IMR-90 (cell line): ENCODE results near the gene IRX1. TPM values are rescaled to one million over a fixed set of nuclear protein-coding genes. Genes with fewer than 3 reads are reported as not detected.

ENCODE experiments used
- ATAC-seq: fragments of 200-7000 bp; cut with Tn5 transposase; 2 replicates; pipeline ENCODE4 v1.9.1; 2020; ENCODE audit warnings: low read depth, mild to moderate bottlenecking, moderate library complexity
- BruUV-seq: library from RNA; stranded (reverse); fragments of 400-500 nt; replicated peaks from 2 replicates; lab custom pipeline; 2021; lab: Mats Ljungman, UMichigan
- CTCF ChIA-PET: fragments of 300-600 bp; formaldehyde crosslinking; extraction: SDS; loops from one replicate; lab custom pipeline; 2021; ENCODE audit warnings: antibody characterized with exemption; lab: Yijun Ruan, JAX
- POLR2A ChIA-PET: fragments of 300-600 bp; sonication (Branson Sonifier 250); formaldehyde crosslinking; loops from one replicate; lab custom pipeline; 2022; ENCODE audit warnings: antibody characterized with exemption; ENCODE audit not compliant: unreplicated experiment; lab: Charles Lee
- DNase-seq: peaks from one replicate; pipeline ENCODE4 v3.0.0; 2013
- H2AFZ ChIP-seq: replicated peaks from 2 replicates; pipeline ENCODE3; 2013; ENCODE audit warnings: low read length, mild to moderate bottlenecking; ENCODE audit not compliant: poor library complexity
- H2AK5ac ChIP-seq: 2 replicates; pipeline ENCODE4 v1.6.1; 2013; ENCODE audit warnings: low read depth, low read length, inconsistent platforms
- H2AK9ac ChIP-seq: replicated peaks from 2 replicates; pipeline ENCODE3; 2013; ENCODE audit warnings: mild to moderate bottlenecking, low read depth, low read length, moderate library complexity; ENCODE audit not compliant: poor library complexity
- H2BK120ac ChIP-seq: 2 replicates; pipeline ENCODE4 v1.6.1; 2013; ENCODE audit warnings: low read depth, low read length, inconsistent platforms
- H2BK15ac ChIP-seq: 3 replicates; pipeline ENCODE4 v1.6.1; 2013; ENCODE audit warnings: low read depth, low read length, inconsistent platforms
- H2BK20ac ChIP-seq: 2 replicates; pipeline ENCODE4 v1.6.1; 2013; ENCODE audit warnings: low read depth, mild to moderate bottlenecking, inconsistent platforms, low read length, moderate library complexity
- H2BK5ac ChIP-seq: 2 replicates; pipeline ENCODE4 v1.6.1; 2013; ENCODE audit warnings: mild to moderate bottlenecking, low read depth, low read length, inconsistent platforms; ENCODE audit not compliant: poor library complexity, severe bottlenecking
- H3K14ac ChIP-seq: replicated peaks from 2 replicates; pipeline ENCODE4 v1.6.1; 2013; ENCODE audit warnings: low read depth, low read length, inconsistent platforms
- H3K18ac ChIP-seq: 2 replicates; pipeline ENCODE4 v1.6.1; 2013; ENCODE audit warnings: low read depth, low read length, control low read depth
- H3K23ac ChIP-seq: 2 replicates; pipeline ENCODE4 v1.6.1; 2013; ENCODE audit warnings: low read depth, low read length, inconsistent platforms
- H3K27ac ChIP-seq: 2 replicates; pipeline ENCODE4 v1.5.1; 2013; ENCODE audit warnings: mild to moderate bottlenecking, control low read depth, low read length; ENCODE audit not compliant: insufficient read depth
- H3K27me3 ChIP-seq: 2 replicates; pipeline ENCODE4 v1.6.1; 2013; ENCODE audit warnings: low read length; ENCODE audit not compliant: control insufficient read depth, insufficient read depth
- H3K36me3 ChIP-seq: 2 replicates; pipeline ENCODE4 v1.6.1; 2013; ENCODE audit warnings: low read length, mixed read lengths; ENCODE audit not compliant: control insufficient read depth, insufficient read depth
- H3K4ac ChIP-seq: 2 replicates; pipeline ENCODE4 v1.6.1; 2013; ENCODE audit warnings: low read depth, low read length, inconsistent platforms
- H3K4me1 ChIP-seq: 2 replicates; pipeline ENCODE4 v1.6.1; 2013; ENCODE audit warnings: low read length, mixed read lengths; ENCODE audit not compliant: control insufficient read depth, insufficient read depth
- H3K4me2 ChIP-seq: 2 replicates; pipeline ENCODE4 v1.6.1; 2013; ENCODE audit warnings: low read depth, mild to moderate bottlenecking, control low read depth, low read length, moderate library complexity
- H3K4me3 ChIP-seq: 2 replicates; pipeline ENCODE4 v1.5.1; 2013; ENCODE audit warnings: low read depth, mild to moderate bottlenecking, control low read depth, low read length, moderate library complexity; ENCODE audit not compliant: insufficient read depth
- H3K56ac ChIP-seq: 2 replicates; pipeline ENCODE4 v1.6.1; 2013; ENCODE audit warnings: low read length, inconsistent platforms; ENCODE audit not compliant: insufficient read depth; ENCODE audit errors: extremely low read depth
- H3K79me1 ChIP-seq, 2 experiments: 2 replicates each; pipeline ENCODE4 v1.6.1; 2013; ENCODE audit warnings: low read length in 2 of 2, inconsistent platforms in 1 of 2, low read depth in 1 of 2
- H3K9ac ChIP-seq: 2 replicates; pipeline ENCODE4 v1.6.1; 2013; ENCODE audit warnings: low read depth, low read length, control low read depth
- H3K9me1 ChIP-seq: 2 replicates; pipeline ENCODE4 v1.6.1; 2013; ENCODE audit warnings: low read length, inconsistent platforms; ENCODE audit not compliant: insufficient read depth
- H3K9me3 ChIP-seq: 2 replicates; pipeline ENCODE4 v1.6.1; 2013; ENCODE audit warnings: low read length; ENCODE audit not compliant: control insufficient read depth, insufficient read depth
- H4K20me1 ChIP-seq: 2 replicates; pipeline ENCODE4 v1.6.1; 2013; ENCODE audit warnings: low read length, inconsistent platforms; ENCODE audit not compliant: insufficient read depth
- H4K5ac ChIP-seq: 2 replicates; pipeline ENCODE4 v1.6.1; 2013; ENCODE audit warnings: mild to moderate bottlenecking, low read depth, low read length, control low read depth
- H4K8ac ChIP-seq, 2 experiments: 2 replicates each; pipeline ENCODE4 v1.6.1; 2013; ENCODE audit warnings: low read depth in 2 of 2, low read length in 2 of 2, control low read depth in 1 of 2, inconsistent platforms in 1 of 2
- H4K91ac ChIP-seq: 2 replicates; pipeline ENCODE4 v1.6.1; 2013; ENCODE audit warnings: low read depth, low read length, inconsistent platforms; ENCODE audit not compliant: insufficient read depth
- BHLHE40 ChIP-seq: fragments of 150-350 bp; IDR thresholded peaks from 2 replicates; pipeline ENCODE4 v1.6.1; 2016; ENCODE audit warnings: mild to moderate bottlenecking, low read depth, low read length
- CEBPB ChIP-seq: IDR thresholded peaks from 2 replicates; pipeline ENCODE4 v1.6.1; 2012; ENCODE audit warnings: low read depth, low read length, improper control_type of control experiment
- CHD1 ChIP-seq: IDR thresholded peaks from 2 replicates; pipeline ENCODE4 v1.6.1; 2012; ENCODE audit warnings: low read depth, low read length, improper control_type of control experiment
- CTCF ChIP-seq: conservative IDR thresholded peaks from 2 replicates; pipeline ENCODE4 v1.5.1; 2012; ENCODE audit warnings: mild to moderate bottlenecking, low read depth, low read length, improper control_type of control experiment
- ELK1 ChIP-seq: fragments of 150-350 bp; IDR thresholded peaks from 2 replicates; pipeline ENCODE4 v1.6.1; 2016; ENCODE audit warnings: low read depth, mild to moderate bottlenecking, low read length, moderate library complexity, borderline replicate concordance
- FOS ChIP-seq: fragments of 150-350 bp; IDR thresholded peaks from 2 replicates; pipeline ENCODE4 v1.6.1; 2016; ENCODE audit warnings: low read depth, low read length
- MAFK ChIP-seq: IDR thresholded peaks from 2 replicates; pipeline ENCODE4 v1.6.1; 2012; ENCODE audit warnings: low read depth, low read length, improper control_type of control experiment
- MAZ ChIP-seq: IDR thresholded peaks from 2 replicates; pipeline ENCODE4 v1.6.1; 2012; ENCODE audit warnings: low read depth, mild to moderate bottlenecking, low read length, improper control_type of control experiment, moderate library complexity, borderline replicate concordance
- NFE2L2 ChIP-seq: fragments of 150-350 bp; IDR thresholded peaks from 2 replicates; pipeline ENCODE4 v1.6.1; 2016; ENCODE audit warnings: low read depth, mild to moderate bottlenecking, low read length
- POLR2A ChIP-seq: IDR thresholded peaks from 2 replicates; pipeline ENCODE4 v1.6.1; 2012; ENCODE audit warnings: mild to moderate bottlenecking, low read depth, low read length
- RFX5 ChIP-seq: IDR thresholded peaks from 2 replicates; pipeline ENCODE4 v1.8.0; 2012; ENCODE audit warnings: low read depth, mild to moderate bottlenecking, low read length, moderate library complexity
- SMC3 ChIP-seq: fragments of 150-350 bp; IDR thresholded peaks from 2 replicates; pipeline ENCODE4 v1.6.1; 2016; ENCODE audit warnings: low read depth, mild to moderate bottlenecking, antibody characterized with exemption, low read length, moderate library complexity
- USF2 ChIP-seq: fragments of 150-350 bp; IDR thresholded peaks from 2 replicates; pipeline ENCODE4 v1.6.1; 2017; ENCODE audit warnings: mild to moderate bottlenecking, antibody characterized with exemption, low read length, low read depth
- WGBS, 2 experiments: methylation state at CpG; one replicate each; pipeline versions ENCODE4 v1.1.5 to v1.1.7; 2013; ENCODE audit warnings: missing lambda C conversion rate in 2 of 2; ENCODE audit not compliant: insufficient read length in 1 of 2; ENCODE audit errors: extremely low coverage in 2 of 2; 5-methylcytosine and 5-hydroxymethylcytosine counted together
- dilution Hi-C: fragments of 300-500 bp; cut with HindIII; formaldehyde crosslinking; loops from one replicate; pipeline ENCODE4 v1.14.3; 2018; ENCODE audit warnings: low sequenced_read_pairs; ENCODE audit not compliant: unreplicated experiment
- in situ Hi-C: fragments of 300-500 bp; cut with MboI; formaldehyde crosslinking; loops from 3 replicates; pipeline ENCODE4 v1.14.3; 2019; ENCODE audit warnings: low sequenced_read_pairs, inconsistent platforms, mixed read lengths
- intact Hi-C: fragments of 100-400 bp; cut with micrococcal nuclease; formaldehyde crosslinking; loops from 2 replicates; pipeline ENCODE4 v1.10.0; 2022
- polyA plus RNA-seq, 3 experiments: library from polyadenylated mRNA; depleted of rRNA; stranded (reverse); fragments of >200 nt; gene quantifications; 2 replicates each; pipeline ENCODE4 v1.2.3, GENCODE V29; 2012; ENCODE audit warnings: low replicate concordance in 1 of 3
- total RNA-seq: library from RNA; depleted of rRNA; stranded (reverse); fragments of >200 nt; gene quantifications from 2 replicates; pipeline ENCODE4 v1.2.3, GENCODE V29; 2012

IRX1 gene
- total and polyA plus RNA-seq, 2 of the 4 experiments (the other 2 are of a cell fraction) = not detected

DNA sequence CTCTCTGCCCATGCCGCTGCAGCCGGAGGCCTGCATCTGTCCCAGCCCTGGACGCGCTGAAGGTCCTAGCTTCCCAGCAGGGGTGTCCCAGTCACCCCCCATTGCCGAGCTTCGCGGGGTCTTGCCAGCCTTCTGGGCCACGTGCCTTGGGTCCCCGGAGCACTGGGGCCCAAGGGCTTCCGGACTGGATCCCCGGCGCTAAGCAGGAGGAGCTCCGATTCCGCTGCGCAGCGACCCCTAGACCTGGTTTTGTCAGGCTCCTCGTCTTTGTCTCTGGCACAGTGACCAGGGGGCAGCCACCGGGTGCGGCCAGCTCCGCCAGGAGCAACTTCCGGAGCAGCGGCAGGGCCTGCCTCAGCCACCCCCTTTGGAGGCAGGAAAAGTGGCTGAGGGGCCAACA is 3.3 kb upstream of the IRX1 start (continued):
- no peak for TF ChIP-seq CHD1
- TF ChIP-seq NFE2L2 = no peak
- TF ChIP-seq RFX5 = no peak
- TF ChIP-seq POLR2A = no peak

GRCh38 chr5:3593771-3594509 is 1.7 kb upstream of the IRX1 start:
- Histone ChIP-seq H2BK5ac (no peak overlapping the region), H3K36me3 (no peaks in the 10 kb centered on the region), H3K23ac (no peak overlapping the region), H3K18ac (no peak overlapping the region), H3K79me1 (no peaks in the 10 kb centered on the region), H2AK5ac (no peak overlapping the region), H3K56ac (no peak overlapping the region), H3K14ac (no peak overlapping the region), H2AK9ac (no peak overlapping the region), H2BK120ac (no peak overlapping the region), H4K91ac (no peak overlapping the region), H3K9ac (no peak overlapping the region), H2AFZ (no peak overlapping the region), H3K9me3 (no peaks in the 10 kb centered on the region), H2BK15ac (no peak overlapping the region), H4K8ac (no peak overlapping the region), H2BK20ac (no peak overlapping the region), H3K4me2 (no peak overlapping the region), H3K9me1 (no peaks in the 10 kb centered on the region), H3K4me3 (no peak overlapping the region), H3K27ac (no peak overlapping the region), H3K27me3 (peaks cover 60% of the 10 kb centered on the region), H3K4ac (no peak overlapping the region), H4K5ac (no peak overlapping the region), H3K4me1 (no peaks in the 10 kb centered on the region), H4K20me1 (no peaks in the 10 kb centered on the region)
- ChIA-PET POLR2A (no interaction called here), CTCF (no interaction called here)
- dilution Hi-C loops = no loop called here
- no TSS peak for BruUV-seq
- in situ Hi-C loops = no loop called here
- intact Hi-C loops = no loop called here
- ATAC-seq (no peak), DNase-seq (no peak)
- WGBS, 2 experiments = 5% methylated on average over 8 of the region's 28 CpGs; no CpG with 5 or more reads in 1 of the 2 experiments
- TF ChIP-seq MAFK (no peak), ELK1 (no peak), USF2 (no peak), CTCF (no peak), BHLHE40 (no peak), NFE2L2 (no peak), FOS (no peak), SMC3 (no peak), CEBPB (no peak), MAZ (no peak), POLR2A (no peak), RFX5 (no peak)
